Lung (tissue), 12 donors: Measurements from ENCODE around the gene BTNL9. TPM values are rescaled to one million over a fixed set of nuclear protein-coding genes. Genes with fewer than 3 reads are reported as not detected.

Experiments used
- ATAC-seq: fragments of 200-7000 bp; cut with Tn5 transposase; one replicate; pipeline ENCODE4 v1.9.1; 2020; ENCODE audit warnings: moderate number of reproducible peaks; ENCODE audit not compliant: insufficient read depth, low FRiP score
- DNase-seq, 3 donors: peaks; one replicate each; pipeline ENCODE4 v3.0.0-alpha.2; 2013 to 2017
- H3K27ac ChIP-seq, 2 donors: one replicate each; pipeline ENCODE4 v1.5.1; 2013; ENCODE audit warnings: mild to moderate bottlenecking in 2 of 2, moderate library complexity in 2 of 2, control low read depth in 1 of 2, inconsistent platforms in 1 of 2, low read depth in 1 of 2, low read length in 1 of 2
- H3K27me3 ChIP-seq, 3 donors: one replicate each; pipeline ENCODE4 v1.5.1; 2013; ENCODE audit warnings: low read length in 2 of 3; ENCODE audit not compliant: control insufficient read depth in 3 of 3, insufficient read depth in 3 of 3
- H3K36me3 ChIP-seq, 4 donors: one replicate each; pipeline ENCODE4 v1.5.1; 2013; ENCODE audit warnings: low read length in 4 of 4, mild to moderate bottlenecking in 1 of 4, moderate library complexity in 1 of 4; ENCODE audit not compliant: control insufficient read depth in 4 of 4, insufficient read depth in 4 of 4
- H3K4me1 ChIP-seq, 5 donors: one replicate each; pipeline ENCODE4 v1.5.1; 2013; ENCODE audit warnings: low read length in 5 of 5, mild to moderate bottlenecking in 2 of 5, moderate library complexity in 1 of 5; ENCODE audit not compliant: control insufficient read depth in 5 of 5, insufficient read depth in 5 of 5
- H3K4me3 ChIP-seq: one replicate; pipeline ENCODE4 v1.5.1; 2013; ENCODE audit warnings: mild to moderate bottlenecking, control low read depth, moderate library complexity
- H3K9ac ChIP-seq, 2 donors: one replicate each; pipeline ENCODE4 v1.5.1; 2013; ENCODE audit warnings: low read length in 2 of 2, control low read depth in 1 of 2; ENCODE audit not compliant: insufficient read depth in 1 of 2
- H3K9me3 ChIP-seq, 4 donors: one replicate each; pipeline ENCODE4 v1.5.1; 2013; ENCODE audit warnings: low read length in 3 of 4, mild to moderate bottlenecking in 1 of 4, moderate library complexity in 1 of 4; ENCODE audit not compliant: control insufficient read depth in 4 of 4, insufficient read depth in 3 of 4
- whole genome bisulfite sequencing, 2 donors: extraction: QIAGEN DNeasy Blood & Tissue Kit; methylation state at CpG; one replicate each; pipeline ENCODE4 v1.1.7; 2013; 5-methylcytosine and 5-hydroxymethylcytosine counted together
- polyA plus RNA-seq, 2 donors: library from polyadenylated mRNA; stranded (reverse); fragments of 200-250 nt; gene quantifications; one replicate each; pipeline ENCODE4 v1.2.1, GENCODE V29; 2013
- total RNA-seq, 2 donors: library from RNA; depleted of rRNA in 1 of 2; stranded (reverse); fragments of >200 nt in 1 of 2; gene quantifications; one replicate each; pipeline ENCODE4 v1.2.1, GENCODE V29; 2014 to 2021
- TF ChIP-seq, protein P1 (sequence below): IDR thresholded peaks from 2 replicates; pipeline ENCODE4 v1.5.1; 2012; ENCODE audit warnings: mild to moderate bottlenecking; ENCODE audit errors: control extremely low read depth, extremely low read depth
- donor health status: control.
- donor health status: control.
- donor health status: Bipolar disorder and iron deficiency.
- donor health status: healthy.
- donor health status: DM: yes; HTN: yes; CAD: no.

Gene BTNL9
- total and polyA plus RNA-seq, 4 donors = 23.5 to 73.1 (median 62.3) TPM

DNA sequence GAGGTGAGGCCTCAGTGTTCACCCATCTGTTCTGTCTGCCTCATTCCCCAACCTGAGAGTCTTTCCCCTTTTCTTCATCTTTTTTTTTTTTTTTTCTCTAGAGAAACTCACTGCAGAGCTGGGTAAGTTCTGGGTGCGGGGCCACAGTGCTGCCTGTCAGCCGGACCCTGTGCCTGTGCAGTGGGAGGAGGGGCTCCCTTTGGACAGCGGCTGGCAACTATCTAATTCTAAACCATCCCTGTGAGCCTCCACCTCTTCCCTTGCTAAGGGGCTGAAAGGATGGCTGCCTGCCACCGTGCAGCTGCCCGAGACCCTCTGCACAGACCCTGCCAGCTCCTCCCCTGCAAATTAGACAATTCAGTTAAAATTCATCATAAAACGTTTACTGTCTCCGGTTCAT is 14.1 kb downstream of the BTNL9 start:
- TF ChIP-seq, protein P1, sequence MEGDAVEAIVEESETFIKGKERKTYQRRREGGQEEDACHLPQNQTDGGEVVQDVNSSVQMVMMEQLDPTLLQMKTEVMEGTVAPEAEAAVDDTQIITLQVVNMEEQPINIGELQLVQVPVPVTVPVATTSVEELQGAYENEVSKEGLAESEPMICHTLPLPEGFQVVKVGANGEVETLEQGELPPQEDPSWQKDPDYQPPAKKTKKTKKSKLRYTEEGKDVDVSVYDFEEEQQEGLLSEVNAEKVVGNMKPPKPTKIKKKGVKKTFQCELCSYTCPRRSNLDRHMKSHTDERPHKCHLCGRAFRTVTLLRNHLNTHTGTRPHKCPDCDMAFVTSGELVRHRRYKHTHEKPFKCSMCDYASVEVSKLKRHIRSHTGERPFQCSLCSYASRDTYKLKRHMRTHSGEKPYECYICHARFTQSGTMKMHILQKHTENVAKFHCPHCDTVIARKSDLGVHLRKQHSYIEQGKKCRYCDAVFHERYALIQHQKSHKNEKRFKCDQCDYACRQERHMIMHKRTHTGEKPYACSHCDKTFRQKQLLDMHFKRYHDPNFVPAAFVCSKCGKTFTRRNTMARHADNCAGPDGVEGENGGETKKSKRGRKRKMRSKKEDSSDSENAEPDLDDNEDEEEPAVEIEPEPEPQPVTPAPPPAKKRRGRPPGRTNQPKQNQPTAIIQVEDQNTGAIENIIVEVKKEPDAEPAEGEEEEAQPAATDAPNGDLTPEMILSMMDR = no peak
- peaks cover 0 to 91% (median 76%) of the 10 kb centered on the region in 3 donors for H3K27me3 ChIP-seq
- 27 to 32% methylated on average over 7 of the region's 7 CpGs for WGBS, 2 donors
- H3K27ac ChIP-seq = peak overlapping the region in 1 of 2 donors; percentile 38
- peak overlapping the region; percentile 39 for H3K4me3 ChIP-seq
- DNase-seq (no peak), ATAC-seq (no peak)
- peaks cover 0 to 17% (median 3%) of the 10 kb centered on the region in 5 donors for H3K4me1 ChIP-seq
- no peak overlapping the region for H3K9ac ChIP-seq
- peaks cover 0 to under 1% (median 0%) of the 10 kb centered on the region in 4 donors for H3K9me3 ChIP-seq
- no peaks in the 10 kb centered on the region for H3K36me3 ChIP-seq

- no peak overlapping the region for H3K9ac ChIP-seq
- no peak for ATAC-seq
- WGBS, 2 donors = 31 to 35% methylated on average over 7 of the region's 7 CpGs
- DNase-seq = no peak
- H3K4me3 ChIP-seq = no peak overlapping the region
- peaks cover 0 to 89% (median 69%) of the 10 kb centered on the region in 3 donors for H3K27me3 ChIP-seq
- H3K4me1 ChIP-seq = peaks cover 0 to 16% (median 3%) of the 10 kb centered on the region in 5 donors
- no peaks in the 10 kb centered on the region for H3K36me3 ChIP-seq
- H3K9me3 ChIP-seq = peaks cover 0 to 3% (median 0%) of the 10 kb centered on the region in 4 donors
- TF ChIP-seq, protein P1 = no peak
- H3K27ac ChIP-seq = no peak overlapping the region
These were observed 14.9 kb downstream of the BTNL9 start for GRCh38 chr5:181054871-181055459.

DNA sequence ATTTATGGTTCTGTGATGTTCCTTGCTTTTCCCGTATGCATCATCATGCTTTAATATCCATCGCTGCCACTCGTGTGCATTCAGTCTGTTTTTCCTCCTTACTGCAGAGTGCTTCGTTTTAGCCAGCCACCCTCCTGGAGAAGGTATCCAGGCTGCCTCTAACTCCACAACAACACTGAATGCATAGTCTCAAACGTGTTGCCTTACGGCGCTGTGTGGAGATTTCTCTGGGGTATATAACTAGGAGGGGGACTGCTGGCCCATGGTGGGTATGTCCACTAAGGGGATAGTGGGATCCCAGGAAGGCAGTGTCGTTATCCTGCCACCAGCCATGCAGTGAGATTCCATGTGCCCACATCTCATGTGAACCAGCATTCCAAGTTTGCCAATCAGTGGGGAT is 16.4 kb downstream of the BTNL9 start:
- peaks cover 0 to 16% (median 3%) of the 10 kb centered on the region in 5 donors for H3K4me1 ChIP-seq
- no peaks in the 10 kb centered on the region for H3K36me3 ChIP-seq
- peaks cover 0 to 90% (median 72%) of the 10 kb centered on the region in 3 donors for H3K27me3 ChIP-seq
- no peak overlapping the region for H3K4me3 ChIP-seq
- WGBS, 2 donors = 84 to 86% methylated on average over 8 of the region's 8 CpGs
- TF ChIP-seq, protein P1 = no peak
- H3K9me3 ChIP-seq = peaks cover 0 to 3% (median 0%) of the 10 kb centered on the region in 4 donors
- no peak overlapping the region for H3K27ac ChIP-seq
- ATAC-seq = no peak
- DNase-seq = no peak
- no peak overlapping the region for H3K9ac ChIP-seq

GRCh38 chr5:181058321-181058720 is 18.3 kb downstream of the BTNL9 start:
- H3K4me1 ChIP-seq = peaks cover 0 to 11% (median 0%) of the 10 kb centered on the region in 5 donors
- no peak for DNase-seq
- TF ChIP-seq, protein P1 = no peak
- peaks cover 0 to 95% (median 79%) of the 10 kb centered on the region in 3 donors for H3K27me3 ChIP-seq
- no peak for ATAC-seq
- H3K9ac ChIP-seq = no peak overlapping the region
- WGBS, 2 donors = 78 to 83% methylated on average over 9 of the region's 9 CpGs
- no peaks in the 10 kb centered on the region for H3K36me3 ChIP-seq
- H3K27ac ChIP-seq = no peak overlapping the region
- no peak overlapping the region for H3K4me3 ChIP-seq
- peaks cover 0 to 3% (median 0%) of the 10 kb centered on the region in 4 donors for H3K9me3 ChIP-seq
